Thyroid gland (tissue), 4 donors: ENCODE data around the gene TSPAN4. TPM values are rescaled to one million over a fixed set of nuclear protein-coding genes. Genes with fewer than 3 reads are reported as not detected.

Source experiments
- DNase-seq, 2 donors: peaks; one replicate each; pipeline ENCODE4 v3.0.0-alpha.2; 2019
- H3K27ac ChIP-seq, 3 donors: fragments of 200-600 bp; sonication (generic); 1 replicate in 2 of 3; 2 replicates in 1 of 3; pipeline ENCODE4 v1.5.1; 2016 to 2019; ENCODE audit warnings: mild to moderate bottlenecking in 1 of 3, moderate library complexity in 1 of 3
- H3K27me3 ChIP-seq: fragments of 200-600 bp; sonication (generic); one replicate; pipeline ENCODE4 v1.5.1; 2019
- H3K36me3 ChIP-seq, 2 donors: fragments of 200-600 bp; sonication (generic); one replicate each; pipeline ENCODE4 v1.5.1; 2016 to 2019
- H3K4me1 ChIP-seq, 2 donors: fragments of 200-600 bp; sonication (generic); one replicate each; pipeline ENCODE4 v1.5.1; 2017 to 2019
- H3K4me3 ChIP-seq, 3 donors: fragments of 200-600 bp; sonication (generic); replicated peaks in 1 of 3; 1 replicate in 2 of 3; 2 replicates in 1 of 3; pipeline ENCODE4 v1.5.1; 2016; ENCODE audit warnings: mild to moderate bottlenecking in 1 of 3
- H3K9me3 ChIP-seq: fragments of 200-600 bp; sonication (generic); one replicate; pipeline ENCODE4 v1.5.1; 2017
- POLR2A ChIP-seq, 2 donors: fragments of 450-650 bp; IDR thresholded peaks; one replicate each; pipeline ENCODE4 v1.6.1; 2017; ENCODE audit warnings: antibody characterized with exemption in 2 of 2, mild to moderate bottlenecking in 2 of 2, moderate library complexity in 1 of 2
- WGBS, 2 donors: methylation state at CpG; one replicate each; pipeline ENCODE4 v1.1.5; 2017; 5-methylcytosine and 5-hydroxymethylcytosine counted together
- intact Hi-C: fragments of 100-400 bp; cut with DNase I; formaldehyde crosslinking; loops from one replicate; pipeline ENCODE4 v1.15.1; 2023
- total RNA-seq, 4 donors: library from RNA; depleted of rRNA; stranded (reverse); fragments of >200 nt; gene quantifications; one replicate each; pipeline ENCODE4 v1.2.3, GENCODE V29; 2016
- TF ChIP-seq, protein P1 (sequence below), 6 experiments: fragments of 200-600 bp in 3 of 6; fragments of 450-650 bp in 3 of 6; sonication (generic) in 3 of 6; IDR thresholded peaks; one replicate each; pipeline ENCODE4 v1.5.1; 2016 to 2019; ENCODE audit warnings: antibody characterized with exemption in 6 of 6, mild to moderate bottlenecking in 2 of 6, inconsistent platforms in 1 of 6, moderate library complexity in 1 of 6

The TSPAN4 gene
- total RNA-seq, 4 donors from 2014 or later: 86.1 to 127 (median 107) TPM

GRCh38 chr11:887589-887988, 44.9 kb downstream of the TSPAN4 start:
- TF ChIP-seq POLR2A (IDR thresholded peaks at IDR 0.05): no peak
- TF ChIP-seq, protein P1, sequence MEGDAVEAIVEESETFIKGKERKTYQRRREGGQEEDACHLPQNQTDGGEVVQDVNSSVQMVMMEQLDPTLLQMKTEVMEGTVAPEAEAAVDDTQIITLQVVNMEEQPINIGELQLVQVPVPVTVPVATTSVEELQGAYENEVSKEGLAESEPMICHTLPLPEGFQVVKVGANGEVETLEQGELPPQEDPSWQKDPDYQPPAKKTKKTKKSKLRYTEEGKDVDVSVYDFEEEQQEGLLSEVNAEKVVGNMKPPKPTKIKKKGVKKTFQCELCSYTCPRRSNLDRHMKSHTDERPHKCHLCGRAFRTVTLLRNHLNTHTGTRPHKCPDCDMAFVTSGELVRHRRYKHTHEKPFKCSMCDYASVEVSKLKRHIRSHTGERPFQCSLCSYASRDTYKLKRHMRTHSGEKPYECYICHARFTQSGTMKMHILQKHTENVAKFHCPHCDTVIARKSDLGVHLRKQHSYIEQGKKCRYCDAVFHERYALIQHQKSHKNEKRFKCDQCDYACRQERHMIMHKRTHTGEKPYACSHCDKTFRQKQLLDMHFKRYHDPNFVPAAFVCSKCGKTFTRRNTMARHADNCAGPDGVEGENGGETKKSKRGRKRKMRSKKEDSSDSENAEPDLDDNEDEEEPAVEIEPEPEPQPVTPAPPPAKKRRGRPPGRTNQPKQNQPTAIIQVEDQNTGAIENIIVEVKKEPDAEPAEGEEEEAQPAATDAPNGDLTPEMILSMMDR (IDR thresholded peaks at IDR 0.05): no peak
- WGBS, 2 donors: 93 to 98% methylated on average over 13 to 14 of the region's 14 CpGs
- Histone ChIP-seq H3K27ac (no peak overlapping the region), H3K4me1 (no peaks in the 10 kb centered on the region), H3K9me3 (no peaks in the 10 kb centered on the region), H3K27me3 (no peaks in the 10 kb centered on the region), H3K36me3 (no peaks in the 10 kb centered on the region), H3K4me3 (no peak overlapping the region)
- no peak for DNase-seq
- intact Hi-C loops: no loop called here

DNA sequence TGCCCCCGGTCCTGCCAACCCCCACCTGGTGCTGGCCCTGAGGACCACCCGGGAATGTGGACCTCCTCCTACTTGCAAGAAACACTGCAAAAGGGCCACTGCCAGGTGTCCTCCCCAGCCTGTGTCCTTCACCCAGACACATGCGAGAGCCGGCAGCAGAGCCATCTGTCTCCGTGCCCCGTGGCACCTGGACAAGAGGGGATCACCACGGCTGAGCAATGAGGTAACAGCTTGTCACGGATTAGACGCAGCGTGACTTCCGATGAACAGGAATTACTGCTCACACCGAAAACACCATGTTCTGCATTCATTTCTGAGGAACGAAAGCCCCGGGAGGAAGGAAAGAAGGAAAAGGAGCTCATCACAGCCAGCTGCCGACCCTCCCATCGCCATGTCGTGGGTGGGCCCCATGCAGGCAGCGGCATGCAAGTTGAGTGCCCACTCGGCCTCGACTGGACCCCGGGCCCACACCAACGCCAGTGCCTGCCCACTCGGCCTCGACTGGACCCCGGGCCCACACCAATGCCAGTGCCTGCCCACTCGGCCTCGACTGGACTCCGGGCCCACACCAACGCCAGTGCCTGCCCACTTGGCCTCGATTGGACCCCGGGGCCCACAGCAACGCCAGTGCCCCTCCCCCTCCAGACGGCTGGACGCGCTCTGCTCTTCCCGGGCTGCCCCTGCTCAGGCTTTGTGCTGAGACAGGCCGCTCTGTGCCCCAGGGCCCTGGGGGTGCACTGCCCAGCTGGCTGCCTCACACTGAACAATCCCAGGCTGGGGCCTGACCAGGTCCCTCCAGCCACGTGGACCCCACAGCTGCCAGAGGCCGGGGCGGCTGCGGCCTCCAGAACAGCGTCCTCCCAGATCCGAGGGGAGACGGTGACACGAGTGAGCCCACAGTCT, 45.9 kb downstream of the TSPAN4 start:
- no peak for DNase-seq
- H3K36me3 ChIP-seq: no peaks in the 10 kb centered on the region
- H3K27me3 ChIP-seq: no peaks in the 10 kb centered on the region
- no peak overlapping the region for H3K27ac ChIP-seq
- H3K9me3 ChIP-seq: no peaks in the 10 kb centered on the region
- H3K4me1 ChIP-seq: no peaks in the 10 kb centered on the region
- WGBS, 2 donors: 87 to 93% methylated on average over 34 to 45 of the region's 45 CpGs
- H3K4me3 ChIP-seq: no peak overlapping the region
- intact Hi-C loops: no loop called here
- TF ChIP-seq, protein P1 (IDR thresholded peaks at IDR 0.05): no peak
- TF ChIP-seq POLR2A (IDR thresholded peaks at IDR 0.05): no peak

DNA sequence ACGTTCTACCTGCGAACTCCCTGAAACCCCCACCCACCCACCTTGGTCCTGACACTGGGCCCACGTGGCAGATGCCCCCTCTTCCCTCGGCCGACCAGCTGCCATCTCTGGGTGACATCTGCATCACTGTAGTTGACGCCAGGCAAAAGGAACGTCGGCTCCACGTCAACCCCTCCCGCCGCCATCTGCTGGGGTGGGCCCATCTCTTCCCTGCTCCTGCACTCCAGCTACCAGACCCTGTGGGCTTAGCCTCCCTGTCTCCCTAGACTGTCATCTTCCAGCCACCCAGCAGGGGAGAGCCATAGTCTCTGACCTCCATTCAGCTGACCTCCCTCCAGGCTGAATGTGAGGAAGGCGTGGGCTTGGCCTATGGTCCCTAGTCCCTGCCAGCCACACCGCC, 46.6 kb downstream of the TSPAN4 start:
- Histone ChIP-seq H3K36me3 (no peaks in the 10 kb centered on the region), H3K4me1 (no peaks in the 10 kb centered on the region), H3K27ac (no peak overlapping the region), H3K4me3 (no peak overlapping the region), H3K27me3 (no peaks in the 10 kb centered on the region), H3K9me3 (no peaks in the 10 kb centered on the region)
- no peak for DNase-seq
- TF ChIP-seq POLR2A (IDR thresholded peaks at IDR 0.05): no peak
- TF ChIP-seq, protein P1 (IDR thresholded peaks at IDR 0.05): no peak
- intact Hi-C loops: no loop called here
- WGBS, 2 donors: 93 to 94% methylated on average over 13 of the region's 13 CpGs

GRCh38 chr11:889687-890475, 47.2 kb downstream of the TSPAN4 start:
- no peaks in the 10 kb centered on the region for H3K36me3 ChIP-seq
- H3K27me3 ChIP-seq: no peaks in the 10 kb centered on the region
- intact Hi-C loops: no loop called here
- no peaks in the 10 kb centered on the region for H3K9me3 ChIP-seq
- WGBS, 2 donors: 91 to 98% methylated on average over 11 to 32 of the region's 32 CpGs
- TF ChIP-seq, protein P1 (IDR thresholded peaks at IDR 0.05): no peak
- TF ChIP-seq POLR2A (IDR thresholded peaks at IDR 0.05): no peak
- H3K4me3 ChIP-seq: no peak overlapping the region
- H3K4me1 ChIP-seq: no peaks in the 10 kb centered on the region
- no peak overlapping the region for H3K27ac ChIP-seq
- DNase-seq: no peak
